GM12875 (cell line): ENCODE measurements around the gene LOXHD1.

Source experiments
- H3K4me3 ChIP-seq: one replicate; pipeline ENCODE4 v1.5.1; 2011; ENCODE audit warnings: low read depth, low read length, control low read depth
- CTCF ChIP-seq: IDR thresholded peaks from 2 replicates; pipeline ENCODE4 v1.5.1; 2011; ENCODE audit warnings: low read depth, mild to moderate bottlenecking, control low read depth, inconsistent platforms, low read length, moderate library complexity, borderline replicate concordance; ENCODE audit not compliant: insufficient read depth

LOXHD1 gene

GRCh38 chr18:46622451-46622850 is 34.6 kb downstream of the LOXHD1 start:
- no peak for TF ChIP-seq CTCF
- no peak overlapping the region for H3K4me3 ChIP-seq

- no peak overlapping the region for H3K4me3 ChIP-seq
- no peak for TF ChIP-seq CTCF
Observed at GRCh38 chr18:46621871-46622270, 35.1 kb downstream of the LOXHD1 start.

- no peak for TF ChIP-seq CTCF
- no peak overlapping the region for H3K4me3 ChIP-seq
Observed at GRCh38 chr18:46621111-46621766, 35.8 kb downstream of the LOXHD1 start.

- H3K4me3 ChIP-seq: no peak overlapping the region
- TF ChIP-seq CTCF: no peak
Observed at GRCh38 chr18:46619559-46619958, 37.5 kb downstream of the LOXHD1 start.

- no peak overlapping the region for H3K4me3 ChIP-seq
- TF ChIP-seq CTCF: no peak
Observed at GRCh38 chr18:46615720-46616119, 41.3 kb downstream of the LOXHD1 start.

- H3K4me3 ChIP-seq: no peak overlapping the region
- TF ChIP-seq CTCF: no peak
Observed at GRCh38 chr18:46609048-46609447, 48.0 kb downstream of the LOXHD1 start.

GRCh38 chr18:46607926-46608325 is 49.1 kb downstream of the LOXHD1 start:
- TF ChIP-seq CTCF: no peak
- no peak overlapping the region for H3K4me3 ChIP-seq
